MM.1S (cell line): ENCODE data around the gene C1orf21.

Experiments used
- EZH2 ChIP-seq: fragments of 300-600 bp; sonication (generic); optimal IDR thresholded peaks from 2 replicates; pipeline ENCODE3; 2017; ENCODE audit warnings: low read depth, mild to moderate bottlenecking, antibody characterized with exemption, low read length, mixed read lengths
- EZH2phosphoT487 ChIP-seq: fragments of 300-600 bp; sonication (generic); IDR thresholded peaks from 2 replicates; pipeline ENCODE4 v1.6.1; 2018; ENCODE audit warnings: antibody characterized with exemption, low read length
- TF ChIP-seq, protein P1 (sequence below): fragments of 300-600 bp; sonication (generic); IDR thresholded peaks from 2 replicates; pipeline ENCODE4 v1.5.1; 2016; ENCODE audit warnings: antibody characterized with exemption, low read length, mixed read lengths

DNA sequence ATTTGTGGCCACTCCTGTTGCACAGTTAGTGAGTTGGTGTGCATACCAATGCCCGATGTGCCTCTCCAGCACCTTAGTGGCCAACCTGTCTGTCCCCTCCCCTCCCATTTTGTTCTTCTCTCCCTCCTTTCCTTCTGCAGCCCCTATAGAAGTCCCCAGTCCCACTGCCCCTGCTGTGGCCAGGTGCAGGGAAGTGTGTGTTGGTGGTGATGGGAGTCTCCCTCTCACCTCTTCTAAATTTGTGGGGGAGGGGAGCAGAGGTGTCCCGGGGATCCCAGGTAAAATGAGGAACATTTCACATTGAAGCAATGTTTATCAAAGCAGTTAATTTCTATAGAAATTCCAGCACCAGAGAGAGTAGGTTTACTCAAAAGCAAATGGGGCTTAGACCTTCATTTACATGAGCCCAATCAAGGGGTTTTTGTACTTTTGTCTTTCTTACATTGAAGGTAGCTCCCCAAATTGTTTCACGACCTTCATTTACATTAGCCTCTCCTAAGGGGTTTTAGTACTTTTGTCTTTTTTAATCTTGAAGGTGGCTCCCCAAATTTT, 3.0 kb upstream of the C1orf21 start:
- TF ChIP-seq, protein P1, sequence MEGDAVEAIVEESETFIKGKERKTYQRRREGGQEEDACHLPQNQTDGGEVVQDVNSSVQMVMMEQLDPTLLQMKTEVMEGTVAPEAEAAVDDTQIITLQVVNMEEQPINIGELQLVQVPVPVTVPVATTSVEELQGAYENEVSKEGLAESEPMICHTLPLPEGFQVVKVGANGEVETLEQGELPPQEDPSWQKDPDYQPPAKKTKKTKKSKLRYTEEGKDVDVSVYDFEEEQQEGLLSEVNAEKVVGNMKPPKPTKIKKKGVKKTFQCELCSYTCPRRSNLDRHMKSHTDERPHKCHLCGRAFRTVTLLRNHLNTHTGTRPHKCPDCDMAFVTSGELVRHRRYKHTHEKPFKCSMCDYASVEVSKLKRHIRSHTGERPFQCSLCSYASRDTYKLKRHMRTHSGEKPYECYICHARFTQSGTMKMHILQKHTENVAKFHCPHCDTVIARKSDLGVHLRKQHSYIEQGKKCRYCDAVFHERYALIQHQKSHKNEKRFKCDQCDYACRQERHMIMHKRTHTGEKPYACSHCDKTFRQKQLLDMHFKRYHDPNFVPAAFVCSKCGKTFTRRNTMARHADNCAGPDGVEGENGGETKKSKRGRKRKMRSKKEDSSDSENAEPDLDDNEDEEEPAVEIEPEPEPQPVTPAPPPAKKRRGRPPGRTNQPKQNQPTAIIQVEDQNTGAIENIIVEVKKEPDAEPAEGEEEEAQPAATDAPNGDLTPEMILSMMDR: no peak
- no peak for TF ChIP-seq EZH2
- no peak for TF ChIP-seq EZH2phosphoT487
